ENCODE data around the gene AKAP9.
A peak's percentile ranks its signal among the peaks of the same experiment; 100 is the strongest.
"Not testable (repeated sequence)": the region's sequence is repeated elsewhere in the genome, so short reads cannot be mapped to it uniquely, and the experiment has no call there.

Gene AKAP9

DNA sequence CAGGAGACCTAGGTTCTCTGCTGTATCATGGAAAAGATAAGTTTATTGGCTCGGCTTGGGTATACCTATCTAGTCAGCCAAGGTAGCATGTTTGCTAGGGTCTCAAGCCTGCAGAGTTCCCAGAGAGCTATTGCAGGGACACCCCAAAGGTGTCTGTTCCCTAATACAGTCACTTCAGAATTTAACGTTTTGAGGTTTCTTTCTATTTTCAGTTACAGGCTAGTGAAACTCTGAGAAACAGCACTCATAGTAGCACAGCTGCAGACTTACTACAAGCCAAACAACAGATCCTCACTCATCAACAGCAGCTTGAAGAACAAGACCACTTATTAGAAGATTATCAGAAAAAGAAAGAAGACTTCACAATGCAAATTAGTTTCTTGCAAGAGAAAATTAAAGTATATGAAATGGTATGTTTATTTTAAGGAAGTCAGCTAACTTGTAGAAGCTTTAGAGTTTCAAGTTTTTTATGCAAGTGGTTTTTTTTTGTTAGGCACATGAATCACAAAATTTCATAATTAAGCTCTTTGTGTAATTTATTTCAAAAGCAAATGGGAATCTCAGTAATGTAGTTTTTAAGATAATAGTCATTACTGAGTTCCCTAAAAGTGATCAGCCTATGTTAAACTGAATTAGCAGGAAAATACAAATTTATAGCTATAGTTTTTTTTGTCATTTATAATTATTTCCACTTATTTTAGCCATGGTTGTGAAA, 54.9 kb downstream of the AKAP9 start:
- H3K4me3 ChIP-seq (ENCODE audit: low read depth, low read length), result no peak overlapping the region
- no peak for DNase-seq (ENCODE audit: low read depth)

DNA sequence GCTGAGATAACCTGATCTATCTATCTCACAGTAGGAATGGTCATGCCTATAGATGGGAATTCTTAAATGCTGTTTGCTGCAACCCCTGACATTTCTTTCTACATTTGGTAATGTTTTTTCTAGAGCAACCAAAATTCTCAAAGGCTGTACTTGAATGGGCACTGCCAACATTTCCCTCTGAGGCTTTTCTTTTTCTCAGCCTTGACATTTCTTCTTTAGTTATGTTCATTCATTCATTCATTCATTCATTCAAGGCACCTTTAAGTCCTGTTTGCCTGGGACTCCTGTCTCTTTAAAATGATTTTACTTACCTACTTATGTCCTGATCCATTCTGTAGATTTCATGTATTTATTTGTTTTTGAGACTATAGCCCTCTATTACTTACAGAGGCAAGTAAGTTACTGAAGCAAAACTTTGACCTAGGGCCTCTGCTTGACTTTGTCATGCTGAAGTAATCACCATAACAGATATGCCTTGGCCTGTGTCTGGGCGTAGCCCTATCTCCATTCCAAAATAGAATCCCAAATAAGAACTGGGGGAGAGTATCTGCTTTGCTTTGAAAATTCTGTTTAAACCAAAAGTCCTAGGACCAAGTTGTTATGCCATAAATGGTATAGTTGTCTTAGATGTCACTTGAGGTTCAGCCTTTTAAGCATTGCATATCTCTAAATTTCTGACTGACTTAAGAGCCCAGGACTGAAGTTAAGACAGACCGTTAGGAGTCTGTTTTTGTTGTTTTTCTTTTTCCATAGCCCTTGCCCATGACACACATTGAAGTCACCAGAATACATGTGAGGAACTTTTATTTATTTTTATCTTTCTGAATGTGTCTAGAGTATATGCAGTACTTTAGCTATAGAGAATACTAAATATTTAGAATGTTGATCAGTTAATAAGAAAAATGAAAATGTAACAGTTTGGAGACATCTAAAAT, 59.2 kb downstream of the AKAP9 start:
- H3K4me3 ChIP-seq (ENCODE audit: low read depth, low read length), result no peak overlapping the region
- DNase-seq (ENCODE audit: low read depth), result no peak

DNA sequence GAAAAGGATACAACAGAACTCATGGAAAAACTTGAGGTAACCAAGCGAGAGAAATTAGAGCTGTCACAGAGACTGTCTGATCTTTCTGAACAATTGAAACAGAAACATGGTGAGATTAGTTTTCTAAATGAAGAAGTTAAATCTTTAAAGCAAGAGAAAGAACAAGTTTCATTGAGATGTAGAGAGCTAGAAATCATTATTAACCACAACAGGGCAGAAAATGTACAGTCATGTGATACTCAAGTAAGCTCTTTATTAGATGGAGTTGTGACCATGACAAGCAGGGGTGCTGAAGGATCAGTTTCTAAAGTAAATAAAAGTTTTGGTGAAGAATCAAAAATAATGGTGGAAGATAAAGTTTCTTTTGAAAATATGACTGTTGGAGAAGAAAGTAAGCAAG, 62.1 kb downstream of the AKAP9 start:
- DNase-seq (ENCODE audit: low read depth), result no peak

DNA sequence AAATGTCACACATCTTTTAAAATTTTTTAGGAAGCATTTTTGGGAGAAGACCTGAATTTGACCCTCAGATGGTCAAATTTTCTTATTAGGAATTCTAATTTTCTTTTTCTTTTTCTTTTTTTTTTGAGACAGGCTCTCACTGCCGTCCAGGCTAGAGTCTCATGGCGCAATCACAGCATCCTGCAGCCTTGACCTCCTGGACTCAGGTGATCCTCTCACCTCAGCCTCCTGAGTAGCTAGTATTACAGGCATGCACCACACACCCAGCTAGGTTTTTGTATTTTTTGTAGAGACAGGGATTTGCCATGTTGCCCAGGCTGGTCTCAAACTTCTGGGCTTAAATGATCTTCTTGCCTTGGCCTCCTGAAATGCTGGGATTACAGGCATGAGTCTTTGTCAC, 65.4 kb downstream of the AKAP9 start:
- no peak for DNase-seq (ENCODE audit: low read depth)
- no peak overlapping the region for H3K4me3 ChIP-seq (ENCODE audit: low read depth, low read length)

More for the DNA sequence above, 62.1 kb downstream of the AKAP9 start:
- H3K4me3 ChIP-seq (ENCODE audit: low read depth, low read length), result no peak overlapping the region

DNA sequence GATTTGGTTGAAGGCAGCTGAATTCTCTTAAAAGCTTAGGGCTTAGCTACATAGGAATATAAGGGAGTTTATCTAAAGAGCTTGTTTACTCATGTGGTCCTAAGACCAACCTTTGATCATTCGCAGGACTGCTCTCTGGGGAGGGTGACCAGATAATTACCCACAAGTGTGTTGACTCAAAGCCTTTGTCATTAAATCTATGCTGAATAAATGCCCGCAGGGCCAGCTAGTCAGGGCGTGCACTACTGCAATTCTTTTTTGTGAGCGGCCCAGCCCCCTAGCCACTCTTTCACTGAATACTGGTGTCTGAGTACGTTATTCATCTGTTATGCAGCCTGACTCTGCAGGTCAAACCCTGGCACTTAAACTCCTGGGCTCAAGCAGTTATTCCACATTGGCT, 69.6 kb downstream of the AKAP9 start:
- no peak overlapping the region for H3K4me3 ChIP-seq (ENCODE audit: low read depth, low read length)

DNA sequence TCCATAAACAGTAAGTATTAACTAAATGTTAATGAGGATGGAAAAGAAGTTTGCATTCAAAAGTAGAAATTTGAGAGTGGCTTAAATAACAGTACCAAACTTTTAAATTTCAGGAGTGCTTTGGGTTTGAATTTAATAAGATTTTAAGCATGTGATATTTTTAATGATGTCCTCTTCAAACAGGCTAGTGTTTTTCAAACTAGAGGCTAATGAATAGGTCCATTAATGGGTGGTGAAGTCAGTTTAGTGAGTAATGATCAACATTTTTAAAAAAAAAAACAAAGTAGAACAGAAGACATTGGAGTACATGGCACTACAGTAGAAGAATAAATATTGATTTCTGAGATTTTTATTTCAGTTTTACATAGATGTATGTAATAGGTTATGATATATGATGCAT, 72.9 kb downstream of the AKAP9 start:
- no peak overlapping the region for H3K4me3 ChIP-seq (ENCODE audit: low read depth, low read length)

More for the DNA sequence above, 69.6 kb downstream of the AKAP9 start:
- no peak for DNase-seq (ENCODE audit: low read depth)

DNA sequence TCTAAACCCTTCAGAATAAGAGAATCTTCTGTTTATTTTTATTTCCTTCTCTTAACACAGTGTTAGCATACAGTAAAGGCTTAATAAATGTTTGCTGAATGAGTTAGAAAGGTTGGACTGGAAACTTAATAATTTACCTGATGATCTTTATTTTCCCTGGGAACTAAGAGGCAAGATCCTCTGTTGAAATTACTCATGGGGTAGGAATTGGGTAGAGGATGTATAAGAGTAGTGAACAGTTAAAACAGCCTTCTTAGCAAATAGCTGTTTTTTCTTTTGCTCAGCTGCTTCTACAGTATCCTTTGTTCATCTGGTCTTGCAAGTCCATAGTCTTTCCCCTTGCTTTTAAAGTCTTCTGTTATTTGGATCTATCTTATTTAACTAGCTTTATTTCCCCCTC, 80.0 kb downstream of the AKAP9 start:
- H3K4me3 ChIP-seq (ENCODE audit: low read depth, low read length), result no peak overlapping the region
- DNase-seq (ENCODE audit: low read depth), result no peak

More for the DNA sequence above, 72.9 kb downstream of the AKAP9 start:
- no peak for DNase-seq (ENCODE audit: low read depth)

DNA sequence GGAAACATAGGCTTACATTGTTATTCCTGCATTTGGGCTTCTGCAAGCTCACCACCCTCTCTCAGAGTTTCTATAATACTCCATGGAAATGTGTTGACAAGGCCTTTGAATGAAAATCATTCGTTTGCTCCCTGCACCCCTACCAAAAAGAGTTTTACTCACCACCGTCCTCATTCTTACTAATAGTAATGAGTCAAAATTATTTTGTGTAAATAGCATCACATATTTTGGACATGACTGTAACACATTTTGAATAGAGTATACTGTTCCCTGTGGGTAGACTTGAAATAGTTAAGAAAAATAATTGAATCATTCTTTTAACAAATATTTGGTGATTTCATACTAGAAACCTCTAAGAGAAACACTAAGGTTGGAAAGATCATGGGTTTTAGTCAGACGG, 84.6 kb downstream of the AKAP9 start:
- peak; percentile 8 for DNase-seq (ENCODE audit: low read depth)
- no peak overlapping the region for H3K4me3 ChIP-seq (ENCODE audit: low read depth, low read length)

DNA sequence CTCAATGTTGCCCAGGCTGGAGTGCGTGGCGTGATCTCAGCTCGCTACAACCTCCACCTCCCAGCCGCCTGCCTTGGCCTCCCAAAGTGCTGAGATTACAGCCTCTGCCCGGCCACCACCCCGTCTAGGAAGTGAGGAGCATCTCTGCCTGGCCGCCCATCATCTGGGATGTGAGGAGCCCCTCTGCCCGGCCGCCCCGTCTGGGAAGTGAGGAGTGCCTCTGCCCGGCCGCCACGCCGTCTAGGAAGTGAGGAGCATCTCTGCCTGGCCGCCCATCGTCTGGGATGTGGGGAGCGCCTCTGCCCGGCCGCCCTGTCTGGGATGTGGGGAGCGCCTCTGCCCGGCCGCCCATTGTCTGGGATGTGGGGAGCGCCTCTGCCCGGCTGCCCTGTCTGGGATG, 86.0 kb downstream of the AKAP9 start:
- H3K4me3 ChIP-seq (ENCODE audit: low read depth, low read length); DNase-seq (ENCODE audit: low read depth): not testable (repeated sequence)

DNA sequence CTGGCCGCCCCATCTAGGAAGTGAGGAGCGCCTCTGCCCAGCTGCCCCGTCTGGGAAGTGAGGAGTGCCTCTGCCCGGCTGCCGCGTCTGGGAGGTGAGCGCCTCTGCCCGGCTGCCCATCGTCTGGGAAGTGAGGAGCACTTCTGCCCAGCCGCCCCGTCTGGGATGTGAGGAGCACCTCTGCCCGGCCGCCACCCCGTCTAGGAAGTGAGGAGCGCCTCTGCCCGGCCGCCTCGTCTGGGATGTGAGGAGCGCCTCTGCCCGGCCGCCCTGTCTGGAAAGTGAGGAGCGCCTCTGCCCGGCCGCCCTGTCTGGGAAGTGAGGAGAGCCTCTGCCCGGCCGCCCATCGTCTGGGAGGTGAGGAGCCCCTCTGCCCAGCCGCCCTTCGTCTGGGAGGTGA, 86.5 kb downstream of the AKAP9 start:
- not testable (repeated sequence) for H3K4me3 ChIP-seq (ENCODE audit: low read depth, low read length); DNase-seq (ENCODE audit: low read depth)

DNA sequence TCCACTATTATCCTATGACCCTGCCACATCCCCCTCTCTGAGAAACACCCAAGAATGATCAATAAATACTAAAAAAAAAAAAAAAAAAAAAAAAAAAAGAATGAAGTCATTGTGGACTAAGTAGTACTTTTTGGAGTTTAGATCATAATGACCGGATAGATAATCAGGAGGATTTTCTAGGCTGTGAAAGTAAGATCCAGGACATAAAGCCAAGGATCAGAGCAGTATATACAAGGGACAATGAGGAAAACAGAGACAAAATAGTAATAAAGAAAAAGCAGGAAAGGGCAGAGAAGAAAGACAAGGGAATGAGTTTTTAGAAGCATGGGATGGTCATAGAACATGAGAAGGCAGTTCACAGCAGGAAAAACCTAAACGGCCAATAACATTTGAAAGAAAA, 87.6 kb downstream of the AKAP9 start:
- H3K4me3 ChIP-seq (ENCODE audit: low read depth, low read length), result no peak overlapping the region
- DNase-seq (ENCODE audit: low read depth), result no peak

DNA sequence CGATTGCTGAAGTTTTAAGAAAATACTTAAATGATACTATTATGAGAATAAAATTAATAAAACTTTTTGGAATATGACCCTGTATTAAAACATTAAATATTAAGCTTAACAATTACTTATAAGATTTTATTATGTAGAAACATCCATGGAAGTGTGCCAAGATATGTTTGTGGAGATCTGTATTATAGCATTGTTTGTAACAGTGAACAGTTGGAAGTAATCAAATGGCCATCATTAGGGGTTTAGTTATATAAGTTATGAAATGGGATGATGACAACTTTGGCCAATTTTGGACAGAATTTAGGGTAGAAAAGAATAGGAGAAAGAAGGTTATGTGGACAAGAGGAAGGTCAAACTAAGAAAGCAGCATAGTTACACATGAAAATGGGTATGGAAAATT, 88.0 kb downstream of the AKAP9 start:
- H3K4me3 ChIP-seq (ENCODE audit: low read depth, low read length), result no peak overlapping the region
- no peak for DNase-seq (ENCODE audit: low read depth)

DNA sequence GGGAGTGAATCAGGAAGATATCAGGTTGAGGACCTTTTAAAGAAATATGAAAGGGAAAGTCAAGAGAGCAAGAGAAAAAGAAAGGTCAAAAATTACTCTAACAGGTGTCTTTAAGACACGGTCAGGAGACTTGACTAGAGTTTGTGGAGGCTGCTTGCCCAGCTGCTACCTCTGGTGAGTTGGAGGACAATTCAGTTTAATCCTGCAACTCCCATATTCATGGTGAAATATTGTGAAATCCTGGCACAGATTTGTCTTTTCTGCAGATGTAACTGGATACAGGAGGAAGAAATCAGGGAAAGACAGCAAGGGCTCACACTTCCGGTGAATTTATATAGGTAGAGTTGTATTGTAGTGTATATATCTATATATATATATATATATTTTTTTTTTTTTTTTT, 93.5 kb downstream of the AKAP9 start:
- no peak overlapping the region for H3K4me3 ChIP-seq (ENCODE audit: low read depth, low read length)
- DNase-seq (ENCODE audit: low read depth), result peak; percentile 5

DNA sequence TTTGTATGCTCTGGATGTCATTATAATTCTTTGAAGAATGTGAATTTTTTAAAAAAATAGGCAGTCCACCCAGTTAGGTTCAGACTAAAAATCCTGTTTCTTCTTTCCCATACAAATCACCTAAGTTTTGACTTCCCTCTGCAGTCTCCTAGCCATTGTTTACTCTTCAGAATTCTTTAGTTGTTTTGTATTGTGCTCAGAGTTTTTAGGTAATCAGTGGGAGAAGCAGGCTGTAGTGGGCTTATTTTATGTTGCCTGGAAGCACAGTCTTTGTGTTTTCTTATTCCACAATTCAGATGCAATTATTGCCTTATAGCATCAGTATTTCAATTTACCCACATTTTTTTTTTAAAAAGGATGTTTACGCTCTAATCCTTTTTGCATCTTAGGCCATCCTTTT, 94.9 kb downstream of the AKAP9 start:
- H3K4me3 ChIP-seq (ENCODE audit: low read depth, low read length), result no peak overlapping the region
- DNase-seq (ENCODE audit: low read depth), result no peak

DNA sequence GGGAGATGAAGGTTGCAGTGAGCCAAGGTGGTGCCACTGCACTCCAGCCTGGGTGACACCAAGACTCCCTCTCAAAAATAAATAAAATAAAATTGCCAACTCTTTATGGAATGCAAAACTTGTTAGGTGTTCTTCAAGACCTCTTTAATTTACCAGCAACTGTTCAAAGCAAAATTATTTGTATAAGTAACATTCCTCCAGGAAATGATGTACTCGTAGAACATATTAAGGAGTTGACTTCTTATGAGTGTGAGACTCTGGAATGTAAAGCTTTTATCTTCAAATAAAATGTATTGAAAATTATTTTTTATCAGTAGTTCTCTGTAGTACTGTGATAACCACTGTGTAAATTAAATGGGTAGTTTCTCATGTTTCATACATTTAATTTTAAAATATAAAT, 99.2 kb downstream of the AKAP9 start:
- no peak for DNase-seq (ENCODE audit: low read depth)

DNA sequence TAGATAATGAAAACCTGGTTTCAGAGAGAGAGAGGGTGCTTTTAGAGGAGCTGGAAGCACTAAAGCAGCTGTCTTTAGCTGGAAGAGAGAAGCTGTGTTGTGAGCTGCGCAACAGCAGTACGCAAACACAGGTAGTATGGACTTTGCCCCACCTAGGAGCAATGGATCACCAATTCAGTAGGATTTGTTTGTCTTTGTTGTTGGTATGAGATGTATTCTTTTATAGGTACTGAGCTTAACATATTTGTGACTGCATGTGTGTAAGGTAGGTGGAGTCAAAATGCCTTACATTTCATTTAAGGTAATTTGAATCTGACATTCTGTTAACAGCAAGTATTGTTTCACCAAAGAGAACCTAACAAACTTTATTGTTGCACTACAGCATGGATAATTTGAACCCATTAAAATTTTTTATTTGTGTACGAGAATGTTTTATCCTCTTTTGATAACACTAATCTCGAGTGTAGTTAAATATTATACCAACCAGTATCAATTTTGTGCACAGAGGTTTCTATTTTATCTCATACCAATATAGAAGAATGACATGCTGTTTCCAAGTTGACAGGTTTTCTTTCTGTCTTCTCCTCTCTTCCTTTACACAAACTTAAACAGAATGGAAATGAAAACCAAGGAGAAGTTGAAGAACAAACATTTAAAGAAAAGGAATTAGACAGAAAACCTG, 101.5 kb downstream of the AKAP9 start:
- no peak overlapping the region for H3K4me3 ChIP-seq (ENCODE audit: low read depth, low read length)
- no peak for DNase-seq (ENCODE audit: low read depth)

More for the DNA sequence above, 99.2 kb downstream of the AKAP9 start:
- H3K4me3 ChIP-seq (ENCODE audit: low read depth, low read length), result no peak overlapping the region

DNA sequence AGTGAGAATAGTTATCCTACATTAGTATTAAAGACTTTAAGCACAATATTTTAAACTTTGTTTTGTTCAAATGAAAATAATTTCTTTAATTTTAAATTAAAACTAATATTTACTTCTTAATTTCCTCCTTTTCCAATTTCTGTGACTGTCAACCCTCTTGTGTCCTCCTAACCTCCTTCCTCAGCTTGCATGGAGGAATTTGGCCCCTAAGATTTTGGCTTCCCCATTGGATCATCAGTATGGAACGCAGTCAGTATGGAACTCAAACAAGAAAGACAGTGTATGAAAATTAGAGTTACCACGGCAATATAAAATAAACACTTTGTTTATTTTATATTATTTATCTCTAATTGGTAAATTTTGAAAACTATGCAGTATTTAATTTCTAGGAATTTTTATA, 102.4 kb downstream of the AKAP9 start:
- H3K4me3 ChIP-seq (ENCODE audit: low read depth, low read length), result no peak overlapping the region
- DNase-seq (ENCODE audit: low read depth), result no peak

DNA sequence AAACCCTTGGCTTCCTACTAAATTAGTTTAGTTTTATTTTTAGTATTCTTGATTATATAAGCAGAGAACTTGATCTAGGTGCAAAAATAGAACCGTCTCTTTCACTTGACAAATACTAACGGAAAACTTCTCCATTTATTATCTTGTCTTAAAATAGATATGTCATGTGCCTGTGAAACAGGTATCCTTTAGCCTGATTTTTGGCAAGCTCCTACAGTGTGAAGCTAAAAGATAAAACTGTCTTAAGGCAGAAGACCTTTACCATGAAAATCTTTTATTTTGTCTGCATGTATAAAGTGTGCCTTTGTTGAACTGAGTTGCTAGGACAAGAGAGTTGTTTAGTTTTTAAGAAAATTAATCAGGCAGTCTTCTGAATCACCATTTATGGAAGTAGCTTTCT, 103.0 kb downstream of the AKAP9 start:
- no peak overlapping the region for H3K4me3 ChIP-seq (ENCODE audit: low read depth, low read length)
- no peak for DNase-seq (ENCODE audit: low read depth)

DNA sequence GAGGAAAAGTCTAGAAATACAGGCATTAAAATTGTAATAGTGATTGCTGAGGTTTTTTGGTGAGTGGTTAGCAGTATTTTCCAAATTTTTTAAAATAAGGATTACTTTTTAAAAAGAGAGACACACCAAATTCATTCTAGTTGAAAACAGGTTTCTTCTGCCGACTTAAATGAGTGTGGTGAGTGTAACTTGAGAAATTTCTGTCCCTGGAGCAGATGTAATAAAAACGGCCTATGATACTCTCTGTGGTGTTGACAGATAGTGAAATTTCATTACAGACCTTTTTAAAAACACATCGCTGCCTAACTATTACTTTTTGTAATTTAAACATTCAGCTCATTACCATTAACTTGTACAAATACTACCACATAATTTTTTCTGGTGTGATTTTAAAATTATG, 103.5 kb downstream of the AKAP9 start:
- no peak overlapping the region for H3K4me3 ChIP-seq (ENCODE audit: low read depth, low read length)
- no peak for DNase-seq (ENCODE audit: low read depth)

DNA sequence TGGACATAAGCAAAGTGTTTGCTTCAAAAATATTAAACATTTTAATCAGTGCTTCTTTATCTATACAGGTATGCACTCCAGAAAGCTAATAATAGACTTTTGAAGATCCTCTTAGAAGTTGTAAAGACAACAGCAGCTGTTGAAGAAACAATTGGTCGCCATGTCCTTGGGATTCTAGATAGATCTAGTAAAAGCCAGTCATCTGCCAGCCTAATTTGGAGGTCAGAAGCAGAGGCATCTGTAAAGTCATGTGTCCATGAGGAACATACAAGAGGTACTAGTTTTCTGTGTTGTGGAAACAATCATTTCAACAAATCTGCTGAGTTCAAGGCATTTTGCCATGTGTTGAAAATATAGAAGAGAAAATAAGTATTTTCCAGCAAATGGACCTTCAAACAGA, 104.3 kb downstream of the AKAP9 start:
- no peak for DNase-seq (ENCODE audit: low read depth)
- no peak overlapping the region for H3K4me3 ChIP-seq (ENCODE audit: low read depth, low read length)
